ENCODE results near the gene CPLANE1. TPM values are rescaled to one million over a fixed set of nuclear protein-coding genes. Genes with fewer than 3 reads are reported as not detected.

CPLANE1 gene
- total and polyA plus RNA-seq, 10 of the 15 experiments (the other 5 are each of a cell fraction or from before 2014, with no cell fraction given), result 1.7 to 14.8 (median 6.7) TPM

DNA sequence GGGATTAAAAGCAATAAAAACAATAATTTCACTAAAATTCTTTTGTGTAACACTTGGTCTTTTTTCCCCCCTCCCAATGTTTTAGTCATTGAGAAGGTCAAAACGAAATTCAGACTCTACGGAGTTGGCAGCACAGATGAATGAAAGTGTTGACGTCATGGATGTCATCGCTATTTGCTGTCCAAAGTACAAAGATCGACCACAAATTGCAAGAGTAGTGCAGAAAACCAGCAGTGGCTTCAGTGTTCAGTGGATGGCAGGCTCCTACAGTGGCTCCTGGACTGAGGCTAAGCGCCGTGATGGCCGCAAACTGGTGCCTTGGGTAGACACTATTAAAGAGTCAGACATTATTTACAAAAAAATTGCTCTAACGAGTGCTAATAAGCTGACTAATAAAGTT lies 184.7 kb downstream of the CPLANE1 start:
- ChIA-PET SMC1A (ENCODE audit: uncharacterized antibody, unreplicated experiment) (no interaction called here), CTCF (no interaction called here), RAD21 (ENCODE audit: unreplicated experiment) (no interaction called here), POLR2A (interaction anchor here (0.6 to 0.9 kb wide), 2 partner anchors 14 to 151 kb away, joined by 3 read pairs; no protein-coding TSS in a partner anchor)
- Histone ChIP-seq H4K20me1 (ENCODE audit: control insufficient read depth, insufficient read depth) (no peaks in the 10 kb centered on the region), H3K4me1 (ENCODE audit: control insufficient read depth, insufficient read depth, low read length) (no peaks in the 10 kb centered on the region), H2AFZ (ENCODE audit: control insufficient read depth, low read depth, low read length) (no peak overlapping the region), H3K9me3 (replicated peaks; ENCODE audit: control insufficient read depth, insufficient read depth, low read length) (no peaks in the 10 kb centered on the region), H3K79me2 (ENCODE audit: control insufficient read depth, insufficient read depth, low read length) (no peaks in the 10 kb centered on the region), H3K27me3 (replicated peaks in 1 of 2; ENCODE audit: control insufficient read depth in 2 of 2, insufficient read depth in 2 of 2, low read length in 1 of 2) (no peaks in the 10 kb centered on the region), H3K4me3 (no peak overlapping the region), H3K36me3 (ENCODE audit: control insufficient read depth in 2 of 2, insufficient read depth in 2 of 2, low read length in 1 of 2) (peaks cover 2 to 7% of the 10 kb centered on the region in 2 experiments), H3K4me2 (ENCODE audit: control insufficient read depth, insufficient read depth) (no peak overlapping the region), H3K9ac (ENCODE audit: control insufficient read depth, insufficient read depth, low read length) (no peak overlapping the region), H3K27ac (ENCODE audit: control insufficient read depth, insufficient read depth) (no peak overlapping the region)
- ATAC-seq (no peak), FAIRE-seq (no peak), DNase-seq (ENCODE audit: low read depth, low spot score) (no peak)
- in situ Hi-C loops (cut with MboI), result no loop called here
- BruUV-seq (replicated peaks), result no TSS peak
- WGBS (ENCODE audit: insufficient coverage, insufficient replicate concordance, low lambda C conversion rate, missing lambda C conversion rate), result 94% methylated on average over 9 of the region's 9 CpGs
- intact Hi-C loops (cut with micrococcal nuclease; ENCODE audit: unreplicated experiment), result no loop called here
- TF ChIP-seq, protein P1, sequence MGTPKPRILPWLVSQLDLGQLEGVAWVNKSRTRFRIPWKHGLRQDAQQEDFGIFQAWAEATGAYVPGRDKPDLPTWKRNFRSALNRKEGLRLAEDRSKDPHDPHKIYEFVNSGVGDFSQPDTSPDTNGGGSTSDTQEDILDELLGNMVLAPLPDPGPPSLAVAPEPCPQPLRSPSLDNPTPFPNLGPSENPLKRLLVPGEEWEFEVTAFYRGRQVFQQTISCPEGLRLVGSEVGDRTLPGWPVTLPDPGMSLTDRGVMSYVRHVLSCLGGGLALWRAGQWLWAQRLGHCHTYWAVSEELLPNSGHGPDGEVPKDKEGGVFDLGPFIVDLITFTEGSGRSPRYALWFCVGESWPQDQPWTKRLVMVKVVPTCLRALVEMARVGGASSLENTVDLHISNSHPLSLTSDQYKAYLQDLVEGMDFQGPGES (IDR thresholded peaks at IDR 0.05), result no peak
- TF ChIP-seq STAT1 (conservative IDR thresholded peaks at IDR 0.05), result no peak
- TF ChIP-seq POLR2AphosphoS2 (IDR thresholded peaks at IDR 0.05; ENCODE audit: low read depth, low read length), result no peak
- TF ChIP-seq ASH2L (IDR thresholded peaks at IDR 0.05; ENCODE audit: borderline replicate concordance, low read depth), result no peak
- no peak for TF ChIP-seq NR2F1 (conservative IDR thresholded peaks at IDR 0.05)
- TF ChIP-seq PAX5 (IDR thresholded peaks at IDR 0.05; ENCODE audit: borderline replicate concordance, low read depth, low read length), result no peak
- no peak for TF ChIP-seq KLF5 (IDR thresholded peaks at IDR 0.05; ENCODE audit: partially characterized antibody)
- TF ChIP-seq, protein P2, sequence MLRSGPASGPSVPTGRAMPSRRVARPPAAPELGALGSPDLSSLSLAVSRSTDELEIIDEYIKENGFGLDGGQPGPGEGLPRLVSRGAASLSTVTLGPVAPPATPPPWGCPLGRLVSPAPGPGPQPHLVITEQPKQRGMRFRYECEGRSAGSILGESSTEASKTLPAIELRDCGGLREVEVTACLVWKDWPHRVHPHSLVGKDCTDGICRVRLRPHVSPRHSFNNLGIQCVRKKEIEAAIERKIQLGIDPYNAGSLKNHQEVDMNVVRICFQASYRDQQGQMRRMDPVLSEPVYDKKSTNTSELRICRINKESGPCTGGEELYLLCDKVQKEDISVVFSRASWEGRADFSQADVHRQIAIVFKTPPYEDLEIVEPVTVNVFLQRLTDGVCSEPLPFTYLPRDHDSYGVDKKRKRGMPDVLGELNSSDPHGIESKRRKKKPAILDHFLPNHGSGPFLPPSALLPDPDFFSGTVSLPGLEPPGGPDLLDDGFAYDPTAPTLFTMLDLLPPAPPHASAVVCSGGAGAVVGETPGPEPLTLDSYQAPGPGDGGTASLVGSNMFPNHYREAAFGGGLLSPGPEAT (IDR thresholded peaks at IDR 0.05; ENCODE audit: low read depth), result no peak
- TF ChIP-seq PAX8 (IDR thresholded peaks at IDR 0.05), result no peak
- no peak for TF ChIP-seq TCF7 (IDR thresholded peaks at IDR 0.05; ENCODE audit: borderline replicate concordance)
- no peak for TF ChIP-seq GATAD2B (conservative IDR thresholded peaks at IDR 0.05; ENCODE audit: low read depth)
- no peak for TF ChIP-seq BACH1 (IDR thresholded peaks at IDR 0.05; ENCODE audit: borderline replicate concordance)
- no peak for TF ChIP-seq ZNF217 (IDR thresholded peaks at IDR 0.05)
- TF ChIP-seq, protein P3, sequence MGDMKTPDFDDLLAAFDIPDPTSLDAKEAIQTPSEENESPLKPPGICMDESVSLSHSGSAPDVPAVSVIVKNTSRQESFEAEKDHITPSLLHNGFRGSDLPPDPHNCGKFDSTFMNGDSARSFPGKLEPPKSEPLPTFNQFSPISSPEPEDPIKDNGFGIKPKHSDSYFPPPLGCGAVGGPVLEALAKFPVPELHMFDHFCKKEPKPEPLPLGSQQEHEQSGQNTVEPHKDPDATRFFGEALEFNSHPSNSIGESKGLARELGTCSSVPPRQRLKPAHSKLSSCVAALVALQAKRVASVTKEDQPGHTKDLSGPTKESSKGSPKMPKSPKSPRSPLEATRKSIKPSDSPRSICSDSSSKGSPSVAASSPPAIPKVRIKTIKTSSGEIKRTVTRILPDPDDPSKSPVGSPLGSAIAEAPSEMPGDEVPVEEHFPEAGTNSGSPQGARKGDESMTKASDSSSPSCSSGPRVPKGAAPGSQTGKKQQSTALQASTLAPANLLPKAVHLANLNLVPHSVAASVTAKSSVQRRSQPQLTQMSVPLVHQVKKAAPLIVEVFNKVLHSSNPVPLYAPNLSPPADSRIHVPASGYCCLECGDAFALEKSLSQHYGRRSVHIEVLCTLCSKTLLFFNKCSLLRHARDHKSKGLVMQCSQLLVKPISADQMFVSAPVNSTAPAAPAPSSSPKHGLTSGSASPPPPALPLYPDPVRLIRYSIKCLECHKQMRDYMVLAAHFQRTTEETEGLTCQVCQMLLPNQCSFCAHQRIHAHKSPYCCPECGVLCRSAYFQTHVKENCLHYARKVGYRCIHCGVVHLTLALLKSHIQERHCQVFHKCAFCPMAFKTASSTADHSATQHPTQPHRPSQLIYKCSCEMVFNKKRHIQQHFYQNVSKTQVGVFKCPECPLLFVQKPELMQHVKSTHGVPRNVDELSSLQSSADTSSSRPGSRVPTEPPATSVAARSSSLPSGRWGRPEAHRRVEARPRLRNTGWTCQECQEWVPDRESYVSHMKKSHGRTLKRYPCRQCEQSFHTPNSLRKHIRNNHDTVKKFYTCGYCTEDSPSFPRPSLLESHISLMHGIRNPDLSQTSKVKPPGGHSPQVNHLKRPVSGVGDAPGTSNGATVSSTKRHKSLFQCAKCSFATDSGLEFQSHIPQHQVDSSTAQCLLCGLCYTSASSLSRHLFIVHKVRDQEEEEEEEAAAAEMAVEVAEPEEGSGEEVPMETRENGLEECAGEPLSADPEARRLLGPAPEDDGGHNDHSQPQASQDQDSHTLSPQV (IDR thresholded peaks at IDR 0.05), result no peak
- no peak for TF ChIP-seq POU2F2 (IDR thresholded peaks at IDR 0.05; ENCODE audit: borderline replicate concordance, low read depth, low read length)
- TF ChIP-seq ZSCAN29 (IDR thresholded peaks at IDR 0.05), result no peak
- TF ChIP-seq, protein P4, sequence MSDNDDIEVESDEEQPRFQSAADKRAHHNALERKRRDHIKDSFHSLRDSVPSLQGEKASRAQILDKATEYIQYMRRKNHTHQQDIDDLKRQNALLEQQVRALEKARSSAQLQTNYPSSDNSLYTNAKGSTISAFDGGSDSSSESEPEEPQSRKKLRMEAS (IDR thresholded peaks at IDR 0.05; ENCODE audit: low read depth, low read length), result no peak
